ENCODE measurements around the gene HTR2A.

- TF ChIP-seq CTCF (IDR thresholded peaks at IDR 0.05) (no peak), REST (IDR thresholded peaks at IDR 0.05; ENCODE audit: insufficient read depth in 1 of 2, low read depth in 2 of 2, low read length in 1 of 2) (no peak), POLR2AphosphoS5 (IDR thresholded peaks at IDR 0.05; ENCODE audit: low read depth, low read length) (no peak), SIN3A (IDR thresholded peaks at IDR 0.05; ENCODE audit: borderline replicate concordance, insufficient read depth, low read depth, low read length) (no peak)
Observed at GRCh38 chr13:46812301-46812797, 84.5 kb downstream of the HTR2A start.
